ENCODE data around the gene SLC39A11.

GRCh38 chr17:72732893-72733618 is 359.4 kb downstream of the SLC39A11 start:
- no peak for TF ChIP-seq CTCF (IDR thresholded peaks at IDR 0.05; ENCODE audit: low read length)
- TF ChIP-seq EZH2phosphoT487 (IDR thresholded peaks at IDR 0.05; ENCODE audit: low read length), result no peak

Data from MM.1S (cell line).